GM19238 (cell line): ENCODE data around the gene MFSD1.
A peak's percentile ranks its signal among the peaks of the same experiment; 100 is the strongest.

ENCODE experiments used
- DNase-seq: peaks from one replicate; pipeline ENCODE4 v3.0.0; 2011; ENCODE audit warnings: low spot score; ENCODE audit not compliant: insufficient read length

The MFSD1 gene, protein sequence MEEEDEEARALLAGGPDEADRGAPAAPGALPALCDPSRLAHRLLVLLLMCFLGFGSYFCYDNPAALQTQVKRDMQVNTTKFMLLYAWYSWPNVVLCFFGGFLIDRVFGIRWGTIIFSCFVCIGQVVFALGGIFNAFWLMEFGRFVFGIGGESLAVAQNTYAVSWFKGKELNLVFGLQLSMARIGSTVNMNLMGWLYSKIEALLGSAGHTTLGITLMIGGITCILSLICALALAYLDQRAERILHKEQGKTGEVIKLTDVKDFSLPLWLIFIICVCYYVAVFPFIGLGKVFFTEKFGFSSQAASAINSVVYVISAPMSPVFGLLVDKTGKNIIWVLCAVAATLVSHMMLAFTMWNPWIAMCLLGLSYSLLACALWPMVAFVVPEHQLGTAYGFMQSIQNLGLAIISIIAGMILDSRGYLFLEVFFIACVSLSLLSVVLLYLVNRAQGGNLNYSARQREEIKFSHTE

DNA sequence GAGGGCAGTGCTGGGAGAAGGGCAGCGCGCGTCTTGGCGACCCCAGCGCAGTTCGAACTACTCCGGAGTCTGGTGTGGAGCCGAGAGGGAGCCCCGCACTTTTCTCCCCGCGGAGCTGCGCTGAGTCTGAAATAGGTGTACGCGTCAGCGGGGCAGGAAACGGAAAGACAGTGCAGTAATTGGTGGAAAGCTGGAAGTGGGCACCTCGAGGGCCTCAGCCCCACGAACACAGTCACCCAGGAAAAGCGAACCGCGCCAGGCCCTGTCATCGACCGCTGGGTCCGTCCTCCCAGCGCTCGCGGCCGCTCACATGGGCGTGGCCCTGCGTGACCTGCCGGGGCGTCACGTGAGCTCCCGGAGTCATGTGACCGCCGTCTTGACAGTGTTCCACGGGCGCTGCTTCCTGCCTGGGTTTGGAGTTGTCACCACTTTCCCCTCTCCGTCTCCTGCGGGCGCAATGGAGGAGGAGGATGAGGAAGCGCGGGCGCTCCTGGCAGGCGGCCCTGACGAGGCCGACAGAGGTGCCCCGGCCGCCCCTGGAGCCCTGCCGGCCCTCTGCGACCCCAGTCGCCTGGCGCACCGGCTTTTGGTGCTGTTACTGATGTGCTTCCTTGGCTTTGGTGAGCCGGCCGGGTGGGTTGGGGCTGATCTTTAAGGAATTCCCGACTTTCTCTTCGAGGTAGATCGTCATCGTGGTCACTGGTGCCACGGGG, at the start of gene MFSD1:
Gene MFSD1 (plus strand): TSS at position 359 of the 713 bp plus-strand sequence. CDS start 99 bp downstream, at position 458.
- peak; percentile 82 for DNase-seq

DNA sequence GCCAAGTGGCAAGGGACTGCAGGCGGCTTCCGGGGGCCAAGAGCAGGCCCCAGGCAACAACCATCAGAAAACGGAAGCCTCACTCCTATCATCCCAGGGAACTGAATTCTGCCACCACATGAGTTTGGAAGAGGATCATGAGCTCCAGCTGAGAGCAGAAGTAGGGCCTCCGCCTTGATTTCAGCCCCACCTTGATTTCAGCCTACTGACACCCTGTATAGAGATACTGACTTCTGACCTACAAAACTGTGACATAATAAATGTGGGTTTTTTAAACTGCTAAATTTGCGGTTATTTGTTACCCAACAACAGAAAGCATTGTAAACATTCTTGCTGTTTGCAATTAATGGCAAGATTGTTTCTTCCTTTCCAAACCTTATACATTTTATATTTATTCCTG, 48.0 kb upstream of the MFSD1 start:
- no peak for DNase-seq

DNA sequence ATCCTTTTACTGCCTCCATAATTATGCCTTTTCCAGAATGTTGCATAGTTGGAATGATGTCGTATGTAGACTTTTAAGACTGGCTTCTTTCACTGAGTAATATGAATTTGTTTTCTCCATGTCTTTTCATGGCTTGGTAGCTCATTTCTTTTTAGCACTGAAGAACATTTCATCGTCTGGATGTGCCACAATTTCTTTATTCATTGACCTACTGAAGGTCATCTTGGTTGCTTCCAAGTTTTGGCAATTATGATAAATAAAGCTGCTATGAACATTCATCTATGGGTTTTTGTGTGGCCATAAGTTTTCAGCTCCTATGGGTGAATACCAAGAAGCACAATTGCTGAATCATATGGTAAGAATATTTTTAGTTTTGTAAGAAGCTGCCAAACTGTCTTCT, 46.4 kb upstream of the MFSD1 start:
- no peak for DNase-seq

DNA sequence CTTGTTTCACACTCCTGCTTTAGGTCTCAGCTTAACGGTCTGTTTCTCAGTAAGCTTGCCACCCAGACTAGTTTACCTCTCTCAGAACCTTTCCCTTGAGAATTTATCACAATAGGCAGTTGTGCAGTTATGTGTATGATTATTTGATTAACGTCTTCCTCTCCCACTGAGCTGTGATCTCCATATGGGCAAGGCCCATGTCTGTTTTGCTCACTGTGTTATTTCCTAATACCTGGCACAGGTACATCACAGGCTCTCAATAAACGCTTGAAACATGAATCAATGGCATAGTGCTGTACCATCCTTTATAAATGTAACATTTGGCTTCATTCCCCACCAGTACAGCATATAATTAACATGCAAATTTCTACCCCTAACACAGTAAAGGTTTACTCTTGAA, 40.5 kb upstream of the MFSD1 start:
- no peak for DNase-seq

DNA sequence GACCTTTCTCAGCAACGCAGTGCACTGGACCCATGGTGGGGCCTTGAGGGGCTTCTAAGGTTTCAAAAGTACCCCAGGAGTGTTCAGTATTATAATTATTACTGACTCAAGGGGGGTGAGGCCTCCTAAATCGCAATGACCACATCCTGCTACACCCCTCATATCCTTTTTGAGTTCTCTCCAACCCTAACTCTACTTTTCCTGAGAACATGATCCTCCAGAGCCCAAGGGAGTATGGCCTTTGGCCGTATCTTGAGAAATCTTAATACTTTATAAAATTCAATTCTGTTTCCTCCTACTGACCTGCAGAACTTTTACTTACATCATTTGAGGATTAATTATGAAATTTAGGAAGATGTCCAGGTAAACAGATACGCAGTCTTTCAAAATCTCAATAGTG, 39.2 kb upstream of the MFSD1 start:
- DNase-seq, result no peak

DNA sequence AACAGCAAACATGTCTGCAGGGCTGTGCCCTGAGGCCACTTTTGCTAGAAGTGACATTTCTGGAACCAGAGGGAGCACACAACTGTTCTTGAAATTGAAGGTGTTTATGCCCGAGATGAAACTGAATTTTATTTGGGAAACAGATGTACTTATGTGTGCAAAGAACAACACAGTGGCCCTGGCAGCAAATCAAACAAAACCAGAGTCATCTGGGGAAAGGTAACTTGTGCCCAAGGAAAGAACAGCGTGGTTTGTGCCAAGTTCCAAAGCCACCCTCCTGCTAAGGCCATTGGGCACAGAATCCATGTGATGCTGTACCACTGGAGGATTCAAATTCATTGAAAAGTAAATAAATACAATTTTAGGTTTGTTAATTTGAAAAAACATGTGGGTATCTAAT, 38.4 kb upstream of the MFSD1 start:
- DNase-seq, result no peak

DNA sequence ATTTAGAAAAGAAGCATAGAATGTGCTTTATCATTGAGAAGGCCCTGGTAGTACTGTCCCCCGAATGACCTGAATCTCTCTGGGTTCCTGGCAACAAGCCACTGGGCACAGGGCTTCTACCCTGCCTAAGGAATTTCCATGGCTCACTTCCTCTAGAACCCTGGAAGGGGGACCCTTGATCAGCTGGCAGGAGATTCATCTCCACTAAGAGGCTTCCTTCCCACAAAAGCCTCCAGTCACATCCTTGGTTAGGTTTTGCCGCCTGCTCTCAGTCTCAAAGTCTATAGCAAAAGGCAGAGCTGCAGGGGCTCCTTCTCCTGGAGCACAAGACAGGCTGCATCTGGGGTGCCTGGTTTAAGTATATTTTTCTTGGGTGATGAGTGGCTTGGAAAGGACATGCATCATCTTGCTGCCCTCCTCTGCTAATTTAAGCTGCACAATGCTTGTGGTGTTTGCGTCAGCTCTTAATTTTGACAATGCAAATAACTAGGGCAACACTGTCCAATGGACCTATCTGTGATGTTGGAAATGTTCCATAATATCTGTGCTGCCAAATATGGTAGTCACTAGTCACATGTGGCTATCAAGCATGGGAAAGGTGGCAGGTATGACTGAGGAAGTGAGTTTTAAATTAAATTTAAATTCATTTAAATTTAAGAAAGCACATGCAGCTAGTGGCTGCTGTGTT, 36.2 kb upstream of the MFSD1 start:
- DNase-seq, result no peak

DNA sequence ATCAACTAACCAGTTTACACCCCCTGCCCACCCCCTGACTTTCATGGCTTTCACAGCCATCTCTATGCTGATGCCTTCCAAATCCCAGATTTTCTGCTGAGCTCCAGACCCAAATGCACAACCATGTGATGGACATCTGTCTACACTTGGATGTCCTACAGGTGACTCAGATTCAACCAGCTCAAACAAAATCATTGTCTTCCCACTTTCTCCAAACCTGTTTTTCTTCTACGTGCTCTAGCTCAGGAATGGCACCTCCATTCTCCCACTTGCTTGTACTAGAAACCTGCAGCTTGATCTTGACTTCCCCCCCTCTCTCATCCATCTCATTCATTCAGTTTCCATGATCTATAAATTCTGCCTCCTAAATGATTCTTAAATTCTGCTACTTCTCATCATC, 35.5 kb upstream of the MFSD1 start:
- DNase-seq, result no peak

DNA sequence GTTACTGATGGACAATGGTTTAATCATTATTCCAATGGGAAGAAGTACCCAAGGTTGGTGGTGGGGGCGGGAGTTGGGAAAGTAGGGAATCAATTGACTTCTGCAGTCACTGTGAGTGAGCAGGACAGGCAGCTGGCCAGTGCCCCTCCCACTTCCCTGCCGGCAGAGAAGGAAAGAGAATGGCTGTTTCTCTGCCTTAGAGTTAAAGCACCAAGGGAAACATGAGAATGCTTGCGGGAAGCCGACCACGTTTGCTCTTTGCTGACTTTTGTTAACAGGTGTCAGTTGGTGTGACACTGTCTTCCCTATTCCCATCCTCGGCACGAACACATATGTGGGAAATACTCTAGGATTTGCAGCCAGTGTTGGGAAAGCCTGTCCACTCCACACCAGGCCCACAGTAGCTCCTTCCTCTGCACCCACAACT, 33.5 kb upstream of the MFSD1 start:
- DNase-seq, result no peak

DNA sequence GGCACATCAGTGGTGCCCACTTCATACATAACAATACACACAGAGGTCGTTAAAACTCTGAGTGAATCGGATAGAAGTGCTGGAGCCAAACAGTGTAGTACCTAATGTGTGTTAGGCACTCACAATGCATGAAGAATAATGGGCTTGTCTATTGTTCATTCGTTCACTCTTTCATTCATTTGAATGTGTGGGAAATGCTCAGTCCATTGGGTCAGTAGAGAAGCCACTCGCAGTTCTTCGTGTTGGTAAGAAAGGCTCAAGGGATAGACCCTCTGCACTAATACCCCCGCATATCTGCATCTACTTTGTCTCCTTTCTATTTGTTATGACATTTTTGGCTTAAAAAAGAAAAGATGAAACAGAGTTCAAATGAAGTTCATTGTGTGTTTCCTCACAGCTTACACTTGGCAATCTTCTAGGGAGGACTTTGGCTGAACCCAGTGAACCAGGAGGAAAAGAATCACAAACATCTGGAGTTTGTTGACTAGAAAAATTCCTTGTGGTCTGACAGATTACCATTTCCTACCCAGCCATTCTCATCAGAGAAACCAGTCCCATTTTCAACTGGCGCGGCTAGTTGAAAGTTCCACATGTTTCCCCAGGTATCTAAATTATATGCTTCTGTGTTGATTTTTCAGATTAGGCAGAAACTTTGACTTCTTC, 32.8 kb upstream of the MFSD1 start:
- DNase-seq, result no peak

DNA sequence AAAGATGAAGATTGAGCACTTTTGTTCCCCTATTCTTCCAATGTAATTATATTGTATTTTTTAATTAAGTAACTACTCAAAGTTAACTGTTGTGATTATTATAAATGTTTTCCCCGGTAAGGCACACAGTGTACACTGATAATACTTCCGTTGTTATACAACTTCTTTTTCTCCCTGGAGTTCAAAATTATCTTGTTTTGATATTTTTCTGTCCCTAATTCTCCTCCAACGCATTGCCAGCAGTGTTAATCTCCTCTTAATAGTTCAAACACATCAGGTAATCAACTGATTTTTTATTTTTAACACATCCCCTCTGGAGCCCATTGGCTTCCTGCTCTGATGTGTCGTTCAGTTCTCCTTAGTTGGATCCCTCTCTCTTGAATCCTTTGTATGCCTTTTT, 32.3 kb upstream of the MFSD1 start:
- DNase-seq, result no peak

DNA sequence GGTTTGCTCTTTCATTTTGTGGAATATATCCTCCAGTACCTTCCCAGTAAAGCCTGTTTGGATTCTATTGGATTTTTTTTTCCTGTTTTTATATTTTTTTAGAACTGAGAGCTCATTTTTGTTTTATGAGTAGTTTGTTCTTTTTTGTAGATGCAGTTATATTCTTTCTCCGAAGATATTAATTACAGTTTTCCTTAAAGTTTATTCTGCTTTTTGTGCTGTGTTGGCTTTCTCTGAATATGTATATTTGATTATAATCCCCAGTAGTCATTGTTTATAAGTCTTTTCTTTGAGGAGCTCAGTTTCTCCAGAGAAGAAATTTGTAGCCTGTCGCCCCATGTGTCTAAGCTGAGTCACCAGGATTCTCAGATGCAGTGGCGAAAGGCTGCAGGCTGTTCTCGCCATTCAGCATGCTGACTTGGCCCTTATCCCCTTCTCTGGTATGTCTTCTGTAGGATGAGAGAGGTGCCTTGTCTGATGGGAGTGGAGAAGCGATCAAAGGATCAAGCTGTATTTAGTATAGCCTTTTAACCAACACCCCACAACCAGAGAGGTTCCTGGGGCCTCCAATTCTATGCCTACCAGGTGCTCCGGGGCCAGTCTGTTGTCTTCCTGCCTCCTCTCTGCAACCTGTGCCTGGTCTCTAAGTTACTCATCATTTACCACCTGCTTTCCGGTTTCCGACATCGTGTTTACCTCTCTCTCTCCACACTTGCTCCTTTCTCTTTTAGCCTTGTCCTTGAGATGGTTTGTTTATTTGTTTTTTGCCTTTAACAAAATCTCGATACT, 31.7 kb upstream of the MFSD1 start:
- no peak for DNase-seq

DNA sequence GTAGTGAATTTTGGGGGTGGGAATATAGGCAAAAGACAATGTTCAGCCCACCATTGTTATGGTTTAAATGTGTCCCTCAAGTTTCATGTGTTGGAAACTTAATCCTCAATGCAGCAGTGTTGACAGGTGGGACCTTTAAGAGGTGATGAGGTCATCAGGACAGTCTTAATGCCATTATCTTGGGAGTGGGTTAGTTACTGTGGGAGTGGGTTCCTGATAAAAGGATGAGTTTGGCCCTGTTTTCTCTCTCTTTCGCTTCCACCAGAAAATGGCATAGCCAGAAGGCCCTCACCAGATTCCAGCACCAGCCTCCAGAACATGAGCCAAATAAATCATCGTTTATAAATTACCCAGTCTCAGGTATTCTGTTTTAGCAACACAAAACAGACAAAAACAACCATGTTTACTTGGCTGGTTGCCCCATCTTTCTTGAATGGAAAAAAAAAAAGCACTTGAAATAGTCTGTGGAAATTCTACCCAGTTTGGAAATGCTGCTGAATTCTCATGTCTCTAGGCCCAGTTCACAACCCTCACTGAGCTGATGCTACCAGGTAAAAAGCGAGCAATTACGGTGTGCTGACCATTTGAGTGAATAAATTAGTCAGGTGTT, 31.0 kb upstream of the MFSD1 start:
- DNase-seq, result no peak

DNA sequence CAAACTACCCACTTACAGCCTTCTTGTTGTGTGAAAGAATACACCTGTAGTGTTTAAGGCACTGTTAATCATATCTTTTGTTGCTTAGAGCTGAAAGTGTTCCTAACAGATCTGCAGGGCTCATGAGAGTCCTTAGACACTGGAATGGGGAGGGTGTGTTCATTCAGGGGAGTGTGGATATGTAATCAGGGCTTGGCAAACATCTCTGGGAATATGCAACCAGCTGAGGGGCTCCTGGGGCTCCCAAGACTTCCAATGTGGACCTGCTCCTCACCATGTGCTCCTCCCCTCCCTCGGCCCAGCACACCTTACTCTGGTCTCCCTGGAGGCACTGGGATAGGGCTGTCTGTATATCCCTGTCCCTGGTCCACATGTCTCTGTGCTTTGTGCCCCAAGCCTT, 30.3 kb upstream of the MFSD1 start:
- DNase-seq, result no peak

DNA sequence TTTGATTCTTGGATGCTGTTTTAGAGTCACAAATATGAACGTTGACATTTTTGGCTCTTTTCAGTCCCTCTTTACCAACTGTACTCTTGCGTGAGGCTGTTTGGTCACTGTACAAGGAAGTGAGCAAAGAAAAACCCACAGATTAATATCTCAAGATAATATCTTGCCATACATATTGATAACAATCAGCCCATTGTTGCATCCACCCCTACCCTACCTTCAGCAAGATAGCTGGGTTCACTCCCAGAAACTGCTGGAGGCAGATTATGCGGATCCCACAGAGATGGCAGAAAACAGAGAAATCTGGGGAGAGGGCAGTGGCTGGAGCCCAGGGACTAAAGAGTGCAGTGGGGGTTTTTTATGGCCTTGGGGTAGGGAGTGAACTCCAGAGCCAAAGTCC, 29.9 kb upstream of the MFSD1 start:
- DNase-seq, result no peak

DNA sequence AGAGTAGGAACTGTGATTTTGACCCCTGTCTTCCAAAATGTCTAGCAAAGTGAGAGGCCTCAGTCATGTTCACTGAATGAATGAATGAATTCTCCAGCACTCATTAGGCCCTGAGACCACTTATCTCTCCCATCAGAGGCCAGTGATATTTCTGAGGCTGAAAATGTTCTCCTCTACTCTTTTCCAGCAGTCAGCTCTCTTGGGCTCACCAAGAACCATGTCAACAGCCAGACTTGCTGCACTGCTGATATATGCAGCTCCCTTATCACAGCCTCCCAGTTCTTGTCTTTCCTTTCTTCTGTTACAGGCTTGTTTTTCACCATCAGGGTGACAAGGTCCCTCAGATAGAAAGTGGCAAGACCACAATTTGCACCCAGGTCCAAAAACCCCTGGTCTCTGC, 28.7 kb upstream of the MFSD1 start:
- DNase-seq, result no peak

DNA sequence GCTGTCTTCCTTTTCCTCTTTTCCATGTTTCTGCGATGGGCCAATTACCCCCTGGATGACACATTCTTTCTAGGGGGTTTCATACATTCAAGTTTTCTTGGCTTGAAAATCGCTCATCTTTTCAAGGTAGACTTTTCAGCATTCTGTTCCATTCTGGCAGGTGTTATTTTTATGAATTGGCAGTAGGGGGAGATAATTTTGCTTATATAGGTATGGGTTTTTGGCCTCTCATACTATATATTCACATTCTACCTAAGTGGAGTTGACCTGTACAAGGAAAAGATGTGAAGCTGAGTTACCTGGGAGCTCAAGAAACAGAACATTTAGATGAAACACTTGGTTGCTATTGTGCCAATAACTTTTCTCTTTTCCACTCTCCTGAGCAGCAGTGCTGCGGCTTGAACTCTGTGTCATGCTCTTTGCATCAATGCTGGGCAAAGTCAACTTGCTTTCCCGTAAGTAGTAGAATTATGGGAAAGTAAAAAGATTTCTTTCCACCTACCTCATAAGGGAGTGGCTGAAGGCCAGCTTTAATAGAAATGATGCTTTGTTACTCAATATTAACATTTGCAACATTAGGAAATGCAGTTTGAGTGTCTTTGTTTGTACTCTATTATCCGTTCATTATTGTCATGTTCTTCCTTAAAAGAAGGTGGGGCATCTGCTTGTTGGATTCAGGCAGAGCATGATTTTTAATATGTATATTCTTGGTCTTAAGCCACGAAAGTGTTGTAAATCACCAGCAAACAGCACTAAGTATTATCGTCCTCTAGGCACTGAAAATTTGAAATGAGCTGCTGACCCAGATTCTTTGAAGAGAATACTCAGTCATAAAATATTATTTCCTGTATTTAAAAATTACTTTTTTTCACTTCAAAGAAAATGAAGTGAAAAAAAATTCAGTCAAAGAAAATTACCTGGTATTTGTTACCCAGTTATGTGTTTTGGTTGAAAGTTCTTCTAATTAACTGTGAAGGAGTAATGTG, 27.7 kb upstream of the MFSD1 start:
- DNase-seq, result no peak

DNA sequence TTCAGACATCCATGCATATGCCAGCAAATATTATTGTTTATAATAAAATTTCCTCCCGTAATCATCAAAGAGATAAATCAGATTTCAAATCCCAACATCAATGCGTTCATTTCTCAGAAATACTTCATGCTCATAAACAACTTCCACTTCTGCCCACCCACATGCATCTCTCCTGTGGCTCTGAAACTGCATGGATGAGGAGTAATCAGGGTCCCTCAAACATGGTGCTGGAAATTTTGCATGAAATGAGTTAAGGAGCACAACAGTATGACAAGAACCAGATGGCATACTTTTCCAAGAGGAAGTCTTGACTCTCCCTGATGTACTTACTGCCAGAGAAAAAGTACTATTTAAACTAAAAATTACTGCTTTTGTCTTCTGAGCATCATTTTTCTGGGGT, 26.9 kb upstream of the MFSD1 start:
- no peak for DNase-seq
